Peyer's patch (tissue), 4 donors: ENCODE results near the gene ATP5ME. TPM values are rescaled to one million over a fixed set of nuclear protein-coding genes. Genes with fewer than 3 reads are reported as not detected.

Experiments
- DNase-seq, 3 donors: peaks; one replicate each; pipeline ENCODE4 v3.0.0-alpha.2; 2017 to 2019
- H3K27ac ChIP-seq, 4 donors: fragments of 200-600 bp; sonication (generic); one replicate each; pipeline ENCODE4 v1.5.1; 2016 to 2019
- H3K27me3 ChIP-seq, 2 donors: fragments of 200-600 bp; sonication (generic); one replicate each; pipeline ENCODE4 v1.5.1; 2019
- H3K36me3 ChIP-seq, 3 donors: fragments of 200-600 bp; sonication (generic); one replicate each; pipeline ENCODE4 v1.5.1; 2016 to 2019
- H3K4me1 ChIP-seq, 4 donors: fragments of 200-600 bp; sonication (generic); one replicate each; pipeline ENCODE4 v1.5.1; 2016 to 2019
- H3K4me3 ChIP-seq, 4 donors: fragments of 200-600 bp; sonication (generic); 1 replicate in 3 of 4; 2 replicates in 1 of 4; pipeline ENCODE4 v1.5.1; 2016 to 2019; ENCODE audit warnings: mild to moderate bottlenecking in 1 of 4
- H3K9me3 ChIP-seq, 4 donors: fragments of 200-600 bp; sonication (generic); one replicate each; pipeline ENCODE4 v1.5.1; 2016 to 2019; ENCODE audit warnings: mild to moderate bottlenecking in 1 of 4
- CTCF ChIP-seq, 6 experiments: fragments of 450-650 bp in 4 of 6; fragments of 200-600 bp in 2 of 6; sonication (generic) in 1 of 6; IDR thresholded peaks; one replicate each; pipeline ENCODE4 v1.5.1; 2017 to 2019; ENCODE audit warnings: antibody characterized with exemption in 6 of 6, mild to moderate bottlenecking in 3 of 6, moderate library complexity in 1 of 6
- POLR2A ChIP-seq, 2 donors: fragments of 450-650 bp; IDR thresholded peaks; one replicate each; pipeline ENCODE4 v1.5.1; 2017; ENCODE audit warnings: antibody characterized with exemption in 2 of 2, mild to moderate bottlenecking in 2 of 2, moderate library complexity in 2 of 2
- total RNA-seq, 4 donors: library from RNA; depleted of rRNA; stranded (reverse); fragments of >200 nt; gene quantifications; one replicate each; pipeline ENCODE4 v1.1.0, GENCODE V29; 2016

Gene ATP5ME
- total RNA-seq, 4 donors from 2014 or later = 102 to 259 (median 184) TPM

GRCh38 chr4:712093-712492, 38.0 kb upstream of the ATP5ME start:
- Histone ChIP-seq H3K36me3 (peaks cover 0 to 9% (median 0%) of the 10 kb centered on the region in 3 donors), H3K4me1 (peaks cover 0 to 26% (median 8%) of the 10 kb centered on the region in 4 donors), H3K4me3 (no peak overlapping the region), H3K27me3 (no peaks in the 10 kb centered on the region), H3K27ac (no peak overlapping the region), H3K9me3 (no peaks in the 10 kb centered on the region)
- no peak for TF ChIP-seq CTCF (IDR thresholded peaks at IDR 0.05)
- no peak for TF ChIP-seq POLR2A (IDR thresholded peaks at IDR 0.05)
- DNase-seq = no peak

- Histone ChIP-seq H3K4me3 (no peak overlapping the region), H3K27me3 (no peaks in the 10 kb centered on the region), H3K4me1 (peaks cover 0 to 36% (median 13%) of the 10 kb centered on the region in 4 donors), H3K9me3 (no peaks in the 10 kb centered on the region), H3K27ac (no peak overlapping the region), H3K36me3 (peaks cover 0 to 9% (median 0%) of the 10 kb centered on the region in 3 donors)
- TF ChIP-seq POLR2A (IDR thresholded peaks at IDR 0.05) = no peak
- TF ChIP-seq CTCF (IDR thresholded peaks at IDR 0.05) = no peak
- DNase-seq = no peak
These were observed 36.8 kb upstream of the ATP5ME start for GRCh38 chr4:710916-711315.

- no peak for DNase-seq
- Histone ChIP-seq H3K27ac (no peak overlapping the region), H3K4me3 (no peak overlapping the region), H3K27me3 (no peaks in the 10 kb centered on the region), H3K4me1 (peaks cover 1 to 36% (median 15%) of the 10 kb centered on the region in 4 donors), H3K36me3 (peaks cover 0 to 9% (median 0%) of the 10 kb centered on the region in 3 donors), H3K9me3 (no peaks in the 10 kb centered on the region)
- TF ChIP-seq POLR2A (IDR thresholded peaks at IDR 0.05) (no peak), CTCF (IDR thresholded peaks at IDR 0.05) (no peak)
These were observed 36.0 kb upstream of the ATP5ME start for GRCh38 chr4:710116-710515.

- Histone ChIP-seq H3K9me3 (no peaks in the 10 kb centered on the region), H3K27me3 (no peaks in the 10 kb centered on the region), H3K36me3 (peaks cover 0 to 5% (median 0%) of the 10 kb centered on the region in 3 donors), H3K4me1 (peaks cover 3 to 33% (median 17%) of the 10 kb centered on the region in 4 donors), H3K27ac (no peak overlapping the region), H3K4me3 (no peak overlapping the region)
- DNase-seq = no peak
- TF ChIP-seq CTCF (IDR thresholded peaks at IDR 0.05) (no peak), POLR2A (IDR thresholded peaks at IDR 0.05) (no peak)
These were observed 35.3 kb upstream of the ATP5ME start for GRCh38 chr4:709348-709747.

- no peaks in the 10 kb centered on the region for H3K9me3 ChIP-seq
- no peaks in the 10 kb centered on the region for H3K27me3 ChIP-seq
- no peaks in the 10 kb centered on the region for H3K36me3 ChIP-seq
- no peak for DNase-seq
- H3K27ac ChIP-seq = no peak overlapping the region
- no peak overlapping the region for H3K4me3 ChIP-seq
- TF ChIP-seq POLR2A (IDR thresholded peaks at IDR 0.05) = no peak
- no peak for TF ChIP-seq CTCF (IDR thresholded peaks at IDR 0.05)
- peaks cover 3 to 29% (median 17%) of the 10 kb centered on the region in 4 donors for H3K4me1 ChIP-seq
These were observed 34.5 kb upstream of the ATP5ME start for GRCh38 chr4:708631-708933.
